RWPE1 (cell line): ENCODE results near the gene ARHGEF28.

ENCODE experiments used
- CTCF ChIA-PET: fragments of 350-600 bp; sonication (Branson Sonifier 250); formaldehyde crosslinking; extraction: SDS; loops from one replicate; lab custom pipeline; 2021; lab: Yijun Ruan, JAX
- POLR2A ChIA-PET: fragments of 400-600 bp; formaldehyde crosslinking; extraction: SDS; loops from one replicate; lab custom pipeline; 2020; ENCODE audit warnings: antibody characterized with exemption; ENCODE audit not compliant: low non-redundant PET; lab: Yijun Ruan, JAX
- DNase-seq: peaks from one replicate; pipeline ENCODE4 v3.0.0; 2012; ENCODE audit warnings: low spot score
- H3K27ac ChIP-seq: fragments of 450-650 bp; 2 replicates; pipeline ENCODE4 v1.5.1; 2017
- TF ChIP-seq, protein P1 (sequence below): fragments of 450-650 bp; conservative IDR thresholded peaks from 2 replicates; pipeline ENCODE4 v1.5.1; 2017; ENCODE audit warnings: low read depth, mild to moderate bottlenecking

ARHGEF28 gene

DNA sequence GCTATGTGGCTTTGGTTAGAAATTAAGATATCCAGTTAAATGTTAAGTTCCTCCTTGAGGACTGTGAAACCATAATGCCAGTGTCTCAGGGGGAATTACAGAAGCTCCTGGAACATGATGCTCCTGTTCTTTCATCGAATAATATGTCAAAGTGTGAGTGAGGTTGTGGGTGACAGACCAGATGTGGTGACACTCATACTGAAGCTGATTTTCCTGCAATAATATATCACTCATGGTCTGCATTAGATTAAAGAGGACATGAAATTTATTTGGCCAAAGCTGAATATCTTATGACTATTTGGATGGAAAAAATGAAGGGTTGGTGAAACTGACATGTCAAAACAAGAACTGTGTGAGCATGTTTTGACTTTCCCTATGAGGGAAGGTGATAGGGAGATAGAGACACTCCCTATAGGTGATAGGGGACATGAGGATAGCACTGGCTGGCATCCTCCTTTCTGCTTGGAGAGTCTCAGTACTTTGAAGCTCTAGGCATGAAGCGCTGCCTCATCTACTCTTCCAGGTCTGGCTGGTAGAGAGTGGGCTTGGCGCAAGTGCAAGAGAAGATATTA is 173.5 kb downstream of the ARHGEF28 start:
- ChIA-PET POLR2A (no interaction called here), CTCF (interaction anchor here (1.0 kb wide), 1 partner anchor 208 kb away, joined by 4 read pairs; no protein-coding TSS in a partner anchor)
- TF ChIP-seq, protein P1, sequence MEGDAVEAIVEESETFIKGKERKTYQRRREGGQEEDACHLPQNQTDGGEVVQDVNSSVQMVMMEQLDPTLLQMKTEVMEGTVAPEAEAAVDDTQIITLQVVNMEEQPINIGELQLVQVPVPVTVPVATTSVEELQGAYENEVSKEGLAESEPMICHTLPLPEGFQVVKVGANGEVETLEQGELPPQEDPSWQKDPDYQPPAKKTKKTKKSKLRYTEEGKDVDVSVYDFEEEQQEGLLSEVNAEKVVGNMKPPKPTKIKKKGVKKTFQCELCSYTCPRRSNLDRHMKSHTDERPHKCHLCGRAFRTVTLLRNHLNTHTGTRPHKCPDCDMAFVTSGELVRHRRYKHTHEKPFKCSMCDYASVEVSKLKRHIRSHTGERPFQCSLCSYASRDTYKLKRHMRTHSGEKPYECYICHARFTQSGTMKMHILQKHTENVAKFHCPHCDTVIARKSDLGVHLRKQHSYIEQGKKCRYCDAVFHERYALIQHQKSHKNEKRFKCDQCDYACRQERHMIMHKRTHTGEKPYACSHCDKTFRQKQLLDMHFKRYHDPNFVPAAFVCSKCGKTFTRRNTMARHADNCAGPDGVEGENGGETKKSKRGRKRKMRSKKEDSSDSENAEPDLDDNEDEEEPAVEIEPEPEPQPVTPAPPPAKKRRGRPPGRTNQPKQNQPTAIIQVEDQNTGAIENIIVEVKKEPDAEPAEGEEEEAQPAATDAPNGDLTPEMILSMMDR = no peak
- DNase-seq = no peak
- H3K27ac ChIP-seq = no peak overlapping the region

DNA sequence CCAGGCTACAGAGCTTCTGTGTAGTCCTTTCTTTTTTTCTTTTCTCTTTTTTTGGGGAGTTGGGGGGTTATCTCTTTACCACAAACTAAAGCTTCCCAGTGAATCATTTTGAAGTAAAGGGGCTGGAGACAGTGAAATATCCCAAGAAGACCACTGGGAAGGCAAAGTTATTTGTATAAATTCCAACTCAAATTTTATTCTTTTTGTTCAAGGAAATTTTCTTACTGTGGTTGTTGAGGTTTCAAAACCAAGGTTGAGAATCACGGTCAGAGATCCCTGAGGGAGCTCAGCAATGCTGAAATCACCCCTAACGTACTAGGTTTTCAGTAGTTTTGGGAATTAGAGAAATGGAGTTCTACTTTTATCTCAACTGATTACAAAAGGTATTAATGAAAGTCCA is 175.7 kb downstream of the ARHGEF28 start:
- CTCF ChIA-PET = no interaction called here
- TF ChIP-seq, protein P1 = no peak
- no peak for DNase-seq
- POLR2A ChIA-PET = no interaction called here
- no peak overlapping the region for H3K27ac ChIP-seq

DNA sequence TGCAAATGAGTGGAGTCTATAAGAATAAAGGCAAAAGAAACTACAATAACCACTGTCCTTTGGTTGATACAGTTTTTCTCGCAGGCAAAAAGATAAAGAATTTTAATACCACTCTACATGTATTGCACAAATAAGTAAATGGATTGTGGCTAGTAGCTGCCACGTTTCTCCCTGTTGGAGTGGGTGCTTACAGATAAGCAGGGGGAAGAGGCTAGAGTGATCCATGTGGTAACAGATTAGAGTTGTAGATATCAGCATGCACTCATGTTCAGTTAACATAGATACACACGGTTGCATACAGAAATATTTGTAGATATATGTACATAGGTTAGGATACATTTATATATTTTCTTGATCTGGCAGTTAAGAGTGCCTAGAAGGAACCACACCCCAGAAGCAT is 179.5 kb downstream of the ARHGEF28 start:
- TF ChIP-seq, protein P1 = no peak
- ChIA-PET POLR2A (no interaction called here), CTCF (interaction anchor here (0.8 to 1.0 kb wide), 2 partner anchors 12 to 55 kb away, joined by 3 read pairs; no protein-coding TSS in a partner anchor)
- H3K27ac ChIP-seq = no peak overlapping the region
- no peak for DNase-seq

DNA sequence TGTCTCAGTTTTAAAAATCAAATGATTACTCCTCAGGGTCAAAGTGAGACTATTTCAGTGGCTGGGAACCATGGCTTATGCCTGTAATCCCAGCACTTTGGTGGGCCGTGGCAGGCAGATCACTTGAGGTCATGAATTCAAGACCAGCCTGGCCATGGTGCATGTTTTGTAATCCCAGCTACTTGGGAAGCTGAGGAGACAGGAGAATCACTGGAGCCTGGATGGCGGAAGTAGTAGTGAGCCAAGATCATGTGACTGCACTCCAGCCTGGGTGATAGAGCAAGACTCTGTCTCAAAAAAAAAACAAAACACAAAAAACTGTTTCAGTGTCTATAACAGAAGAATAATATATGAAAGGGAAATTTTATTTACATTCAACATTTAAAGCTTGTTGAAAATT is 182.9 kb downstream of the ARHGEF28 start:
- no peak for DNase-seq
- TF ChIP-seq, protein P1 = no peak
- ChIA-PET CTCF (interaction anchor here (0.5 kb wide), 1 partner anchor 12 kb away, joined by 3 read pairs; no protein-coding TSS in a partner anchor), POLR2A (interaction anchor here (0.6 kb wide), 1 partner anchor 22 kb away, joined by 3 read pairs; no protein-coding TSS in a partner anchor)
- no peak overlapping the region for H3K27ac ChIP-seq

DNA sequence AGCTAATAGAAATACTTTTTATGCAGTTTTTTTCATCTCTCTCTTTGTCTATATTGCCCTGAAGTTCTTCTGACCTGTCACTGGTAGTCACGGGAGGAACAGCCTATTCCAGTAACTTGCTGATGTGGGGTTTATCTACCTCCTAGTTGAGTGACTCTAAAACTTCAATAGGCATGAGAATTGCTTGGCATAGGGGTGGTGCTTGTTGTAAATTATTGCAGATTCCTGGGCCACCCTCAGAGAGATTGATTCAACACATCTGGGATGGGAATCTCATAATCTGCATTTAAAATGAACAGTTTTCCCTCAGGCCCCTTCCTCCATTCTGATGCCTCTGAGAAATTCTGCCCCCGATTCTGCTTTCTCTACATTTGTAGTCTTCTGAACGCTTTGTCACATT is 184.4 kb downstream of the ARHGEF28 start:
- TF ChIP-seq, protein P1 = no peak
- H3K27ac ChIP-seq = no peak overlapping the region
- DNase-seq = no peak
- CTCF ChIA-PET = no interaction called here
- POLR2A ChIA-PET = interaction anchor here (0.6 kb wide), 1 partner anchor 272 kb away, joined by 3 read pairs; no protein-coding TSS in a partner anchor

DNA sequence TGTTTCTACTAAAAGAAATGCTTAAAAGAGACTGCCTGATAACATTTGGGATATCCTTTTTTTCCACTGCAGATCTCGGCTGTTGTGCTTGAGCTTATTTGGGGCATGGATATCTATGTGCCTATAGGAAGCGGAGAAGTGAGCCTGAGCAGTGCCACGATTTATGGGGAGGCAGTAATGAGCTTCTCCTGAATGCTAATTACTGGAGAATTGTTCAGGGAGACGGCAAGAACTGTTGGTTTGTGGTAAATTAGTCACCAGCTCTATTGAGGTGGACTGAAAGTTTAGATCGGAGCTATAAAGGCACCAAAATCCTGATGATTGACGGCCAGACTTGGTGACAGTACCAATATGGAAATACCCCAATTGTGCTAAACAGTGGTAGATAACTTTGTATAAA is 186.5 kb downstream of the ARHGEF28 start:
- no peak for DNase-seq
- TF ChIP-seq, protein P1 = no peak
- CTCF ChIA-PET = interaction anchor here (0.6 to 1.3 kb wide), 2 partner anchors 16 to 221 kb away, joined by 3 to 5 read pairs; no protein-coding TSS in a partner anchor
- H3K27ac ChIP-seq = no peak overlapping the region
- POLR2A ChIA-PET = no interaction called here
